Measurements from ENCODE around the gene RBM8A. TPM values are rescaled to one million over a fixed set of nuclear protein-coding genes. Genes with fewer than 3 reads are reported as not detected.
A peak's percentile ranks its signal among the peaks of the same experiment; 100 is the strongest.

RBM8A gene
- total RNA-seq, 3 donors from 2014 or later (not counting 1 experiment from before 2014, with no cell fraction given) = 172 to 204 (median 200) TPM

DNA sequence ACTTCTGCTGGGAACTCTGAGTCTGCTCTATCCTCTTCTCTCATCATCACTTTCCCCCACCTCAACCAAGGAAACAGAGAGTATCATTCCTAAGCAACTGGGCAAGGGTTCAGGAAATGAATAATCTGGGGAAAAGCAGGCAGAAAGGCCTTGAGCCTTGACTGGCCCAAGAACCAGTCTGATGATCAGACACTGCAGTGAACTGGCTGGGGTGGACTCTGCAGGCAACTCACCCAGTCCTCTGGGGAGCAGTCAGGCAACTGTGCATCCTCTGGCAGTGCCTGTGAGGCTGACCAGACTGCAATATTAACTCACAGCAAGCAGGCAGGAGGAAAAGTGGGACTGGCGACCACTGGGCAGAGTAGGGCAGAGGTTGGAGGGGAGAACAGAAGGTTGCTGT lies 42.6 kb downstream of the RBM8A start:
- Histone ChIP-seq H3K4me1 (ENCODE audit: control insufficient read depth, insufficient read depth, low read length) (peaks cover 16% of the 10 kb centered on the region), H3K36me3 (ENCODE audit: control insufficient read depth, insufficient read depth, low read length) (no peaks in the 10 kb centered on the region), H3K27ac (ENCODE audit: low read length) (no peak overlapping the region), H3K9me3 (ENCODE audit: control insufficient read depth, insufficient read depth, low read length) (no peaks in the 10 kb centered on the region), H3K27me3 (ENCODE audit: control insufficient read depth, insufficient read depth, low read length) (peaks cover 11% of the 10 kb centered on the region), H3K4me3 (ENCODE audit: low read length) (no peak overlapping the region)
- Mint-ChIP-seq H3K4me3 (peak overlapping the region; percentile 52), H3K27ac (peak overlapping the region in 1 of 2 donors; percentile 6), H3K27me3 (ENCODE audit: low read depth in 2 of 2) (peaks cover 10 to 18% of the 10 kb centered on the region in 2 donors), H3K36me3 (no peaks in the 10 kb centered on the region), H3K9me3 (no peaks in the 10 kb centered on the region), H3K4me1 (peaks cover 4 to 12% of the 10 kb centered on the region in 2 donors)
- ATAC-seq (no peak), DNase-seq (no peak)
- WGBS (ENCODE audit: insufficient coverage) = 86% methylated on average over 1 of the region's 1 CpG
- TF ChIP-seq, protein P1, sequence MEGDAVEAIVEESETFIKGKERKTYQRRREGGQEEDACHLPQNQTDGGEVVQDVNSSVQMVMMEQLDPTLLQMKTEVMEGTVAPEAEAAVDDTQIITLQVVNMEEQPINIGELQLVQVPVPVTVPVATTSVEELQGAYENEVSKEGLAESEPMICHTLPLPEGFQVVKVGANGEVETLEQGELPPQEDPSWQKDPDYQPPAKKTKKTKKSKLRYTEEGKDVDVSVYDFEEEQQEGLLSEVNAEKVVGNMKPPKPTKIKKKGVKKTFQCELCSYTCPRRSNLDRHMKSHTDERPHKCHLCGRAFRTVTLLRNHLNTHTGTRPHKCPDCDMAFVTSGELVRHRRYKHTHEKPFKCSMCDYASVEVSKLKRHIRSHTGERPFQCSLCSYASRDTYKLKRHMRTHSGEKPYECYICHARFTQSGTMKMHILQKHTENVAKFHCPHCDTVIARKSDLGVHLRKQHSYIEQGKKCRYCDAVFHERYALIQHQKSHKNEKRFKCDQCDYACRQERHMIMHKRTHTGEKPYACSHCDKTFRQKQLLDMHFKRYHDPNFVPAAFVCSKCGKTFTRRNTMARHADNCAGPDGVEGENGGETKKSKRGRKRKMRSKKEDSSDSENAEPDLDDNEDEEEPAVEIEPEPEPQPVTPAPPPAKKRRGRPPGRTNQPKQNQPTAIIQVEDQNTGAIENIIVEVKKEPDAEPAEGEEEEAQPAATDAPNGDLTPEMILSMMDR (IDR thresholded peaks at IDR 0.05) = no peak
- intact Hi-C loops (cut with micrococcal nuclease) = loop anchor here (1.0 kb wide), 1 partner anchor 35 kb away; no protein-coding TSS in a partner anchor

DNA sequence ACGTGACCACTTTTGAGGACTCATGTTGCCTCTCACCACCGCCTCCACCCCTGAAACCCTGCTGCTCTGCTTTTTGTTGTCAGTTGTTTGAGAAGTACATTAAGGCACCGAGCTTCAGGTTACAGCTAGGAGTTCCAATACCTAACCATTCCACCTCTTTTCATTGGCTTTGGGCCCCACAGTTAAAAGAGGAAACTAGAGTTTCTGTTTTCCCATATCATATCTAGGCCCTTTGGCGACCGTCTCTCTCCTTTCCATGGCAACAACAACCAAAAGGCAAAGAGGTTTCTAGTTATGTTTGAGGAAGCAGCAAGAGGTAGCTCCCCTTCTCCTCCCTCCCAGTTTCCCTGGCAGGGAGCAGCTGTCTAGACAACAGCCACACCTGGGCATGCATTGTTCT lies 47.5 kb downstream of the RBM8A start:
- ATAC-seq = no peak
- intact Hi-C loops (cut with micrococcal nuclease) = no loop called here
- TF ChIP-seq, protein P1 (IDR thresholded peaks at IDR 0.05) = no peak
- Mint-ChIP-seq H3K36me3 (no peaks in the 10 kb centered on the region), H3K4me1 (peaks cover 0 to 3% of the 10 kb centered on the region in 2 donors), H3K27ac (no peak overlapping the region), H3K9me3 (no peaks in the 10 kb centered on the region), H3K27me3 (ENCODE audit: low read depth in 2 of 2) (peaks cover 8 to 18% of the 10 kb centered on the region in 2 donors), H3K4me3 (no peak overlapping the region)
- WGBS (ENCODE audit: insufficient coverage) = 77% methylated on average over 3 of the region's 5 CpGs
- H3K27ac ChIP-seq (ENCODE audit: low read length) = no peak overlapping the region
- H3K4me3 ChIP-seq (ENCODE audit: low read length) = no peak overlapping the region
- H3K9me3 ChIP-seq (ENCODE audit: control insufficient read depth, insufficient read depth, low read length) = no peaks in the 10 kb centered on the region
- no peaks in the 10 kb centered on the region for H3K36me3 ChIP-seq (ENCODE audit: control insufficient read depth, insufficient read depth, low read length)
- peaks cover 8% of the 10 kb centered on the region for H3K27me3 ChIP-seq (ENCODE audit: control insufficient read depth, insufficient read depth, low read length)
- H3K4me1 ChIP-seq (ENCODE audit: control insufficient read depth, insufficient read depth, low read length) = no peaks in the 10 kb centered on the region
- DNase-seq = no peak

DNA sequence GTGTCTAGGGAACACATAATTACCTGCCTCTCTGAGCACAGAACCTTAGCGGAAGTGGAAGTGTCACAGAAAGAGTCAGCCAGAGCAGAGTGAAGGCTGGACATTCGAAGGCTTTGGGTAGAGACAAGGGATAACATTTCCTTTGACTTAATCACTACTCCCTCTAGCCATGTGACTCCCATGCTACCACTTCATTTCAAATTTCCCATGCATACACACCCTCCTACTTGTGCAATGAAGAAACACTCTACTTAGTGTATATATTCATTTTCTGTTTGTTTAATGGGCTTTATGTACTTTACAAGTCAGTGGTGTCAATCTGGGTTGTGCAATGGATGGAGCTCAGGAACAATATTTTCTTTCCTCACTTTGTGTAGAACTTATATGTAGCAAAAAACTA lies 48.6 kb downstream of the RBM8A start:
- TF ChIP-seq, protein P1 (IDR thresholded peaks at IDR 0.05) = no peak
- intact Hi-C loops (cut with micrococcal nuclease) = no loop called here
- Mint-ChIP-seq H3K36me3 (no peaks in the 10 kb centered on the region), H3K27me3 (ENCODE audit: low read depth in 2 of 2) (peaks cover 6 to 14% of the 10 kb centered on the region in 2 donors), H3K4me3 (no peak overlapping the region), H3K9me3 (no peaks in the 10 kb centered on the region), H3K4me1 (no peaks in the 10 kb centered on the region), H3K27ac (no peak overlapping the region)
- no peaks in the 10 kb centered on the region for H3K4me1 ChIP-seq (ENCODE audit: control insufficient read depth, insufficient read depth, low read length)
- 100% methylated on average over 1 of the region's 2 CpGs for WGBS (ENCODE audit: insufficient coverage)
- H3K36me3 ChIP-seq (ENCODE audit: control insufficient read depth, insufficient read depth, low read length) = no peaks in the 10 kb centered on the region
- no peak overlapping the region for H3K4me3 ChIP-seq (ENCODE audit: low read length)
- peaks cover 3% of the 10 kb centered on the region for H3K27me3 ChIP-seq (ENCODE audit: control insufficient read depth, insufficient read depth, low read length)
- DNase-seq (no peak), ATAC-seq (no peak)
- H3K9me3 ChIP-seq (ENCODE audit: control insufficient read depth, insufficient read depth, low read length) = no peaks in the 10 kb centered on the region
- no peak overlapping the region for H3K27ac ChIP-seq (ENCODE audit: low read length)

DNA sequence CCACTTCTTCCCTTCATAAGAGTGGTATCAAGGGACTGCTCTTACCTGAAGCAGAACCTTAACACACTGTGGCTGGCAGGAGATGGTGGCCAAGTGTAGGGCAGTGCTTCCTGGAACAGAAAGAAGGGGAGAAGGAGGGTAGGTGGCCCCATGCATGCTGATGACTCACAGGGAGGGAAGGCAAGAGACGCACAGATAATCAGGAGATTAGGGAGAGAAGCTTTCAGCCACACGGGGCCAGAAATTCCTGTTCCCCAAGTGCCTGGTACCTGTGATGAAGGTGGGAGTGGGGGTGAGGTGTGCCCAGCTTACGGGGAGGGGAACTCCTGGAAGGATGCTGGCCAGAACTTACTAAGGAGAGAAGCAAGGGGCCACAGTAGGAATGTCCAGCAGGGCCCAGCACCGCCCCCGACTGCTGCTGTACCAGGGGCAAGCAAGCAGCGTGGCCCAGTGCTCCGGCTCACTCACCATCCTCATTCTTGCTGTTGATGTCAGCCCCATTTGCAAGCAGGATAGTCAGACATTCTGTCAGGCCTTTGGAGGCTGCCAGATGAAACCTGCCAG lies 49.3 kb downstream of the RBM8A start:
- H3K4me3 Mint-ChIP-seq = no peak overlapping the region
- H3K27me3 Mint-ChIP-seq (ENCODE audit: low read depth in 2 of 2) = peaks cover 12 to 13% of the 10 kb centered on the region in 2 donors
- H3K9me3 Mint-ChIP-seq = no peaks in the 10 kb centered on the region
- H3K36me3 Mint-ChIP-seq = no peaks in the 10 kb centered on the region
- TF ChIP-seq, protein P1 (IDR thresholded peaks at IDR 0.05) = no peak
- peaks cover 3% of the 10 kb centered on the region for H3K27me3 ChIP-seq (ENCODE audit: control insufficient read depth, insufficient read depth, low read length)
- no peak overlapping the region for H3K27ac ChIP-seq (ENCODE audit: low read length)
- intact Hi-C loops (cut with micrococcal nuclease) = no loop called here
- no peaks in the 10 kb centered on the region for H3K36me3 ChIP-seq (ENCODE audit: control insufficient read depth, insufficient read depth, low read length)
- no peak for DNase-seq
- H3K4me1 Mint-ChIP-seq = peaks cover 0 to 1% of the 10 kb centered on the region in 2 donors
- H3K27ac Mint-ChIP-seq = no peak overlapping the region
- 92% methylated on average over 7 of the region's 7 CpGs for WGBS (ENCODE audit: insufficient coverage)
- H3K9me3 ChIP-seq (ENCODE audit: control insufficient read depth, insufficient read depth, low read length) = no peaks in the 10 kb centered on the region
- no peak for ATAC-seq
- H3K4me1 ChIP-seq (ENCODE audit: control insufficient read depth, insufficient read depth, low read length) = no peaks in the 10 kb centered on the region
- H3K4me3 ChIP-seq (ENCODE audit: low read length) = no peak overlapping the region
